Measurements from ENCODE around the gene PCED1B. TPM values are rescaled to one million over a fixed set of nuclear protein-coding genes. Genes with fewer than 3 reads are reported as not detected.

Gene PCED1B
- total and polyA plus RNA-seq, 2 experiments from 2014 or later, result 5.1 to 6.6 TPM

GRCh38 chr12:47110718-47111391 is 31.4 kb downstream of the PCED1B start:
- no peaks in the 10 kb centered on the region for H3K4me1 ChIP-seq (ENCODE audit: insufficient read depth)
- Mint-ChIP-seq H3K27me3 (ENCODE audit: insufficient read depth, low read depth, poor library complexity) (peaks cover 4% of the 10 kb centered on the region), H3K4me1 (no peaks in the 10 kb centered on the region), H3K36me3 (ENCODE audit: low read depth) (no peaks in the 10 kb centered on the region), H3K4me3 (no peak overlapping the region), H3K27ac (no peak overlapping the region), H3K9me3 (no peaks in the 10 kb centered on the region)
- no peaks in the 10 kb centered on the region for H3K36me3 ChIP-seq (ENCODE audit: insufficient read depth)
- no peaks in the 10 kb centered on the region for H3F3A ChIP-seq (replicated peaks; ENCODE audit: low read depth)
- no peaks in the 10 kb centered on the region for H3K79me2 ChIP-seq (replicated peaks; ENCODE audit: insufficient read depth)
- H3K27ac ChIP-seq (ENCODE audit: low read depth), result no peak overlapping the region
- no peak overlapping the region for H2AFZ ChIP-seq
- no peaks in the 10 kb centered on the region for H4K20me1 ChIP-seq (replicated peaks; ENCODE audit: insufficient read depth)
- no peak overlapping the region for H3K4me3 ChIP-seq
- TF ChIP-seq ZNF331 (CRISPR knock-in tag; IDR thresholded peaks at IDR 0.05; ENCODE audit: low read depth), result no peak
- TF ChIP-seq EZH2phosphoT487 (IDR thresholded peaks at IDR 0.05; ENCODE audit: unreplicated experiment), result no peak
- no peak for TF ChIP-seq NANOG (IDR thresholded peaks at IDR 0.05; ENCODE audit: borderline replicate concordance)
- no peak for TF ChIP-seq CREB1 (CRISPR knock-in tag; IDR thresholded peaks at IDR 0.05; ENCODE audit: low read depth)
- no peak for TF ChIP-seq JUNB (IDR thresholded peaks at IDR 0.05; ENCODE audit: unreplicated experiment)
- TF ChIP-seq REST (IDR thresholded peaks at IDR 0.05; ENCODE audit: unreplicated experiment), result no peak
- TF ChIP-seq ZNF114 (CRISPR knock-in tag; IDR thresholded peaks at IDR 0.05), result no peak
- no peak for TF ChIP-seq ETS1 (IDR thresholded peaks at IDR 0.05)
- no peak for TF ChIP-seq CTCF (conservative IDR thresholded peaks at IDR 0.05; ENCODE audit: low read depth in 2 of 2)
- TF ChIP-seq ZNF462 (CRISPR knock-in tag; IDR thresholded peaks at IDR 0.05), result no peak
- no peak for TF ChIP-seq STAT1 (IDR thresholded peaks at IDR 0.05; ENCODE audit: unreplicated experiment)
- no peak for TF ChIP-seq EZH2 (IDR thresholded peaks at IDR 0.05; ENCODE audit: low read depth, unreplicated experiment)
- no peak for TF ChIP-seq POLR2AphosphoS5 (IDR thresholded peaks at IDR 0.05; ENCODE audit: low read depth)
- DNase-seq (ENCODE audit: low spot score) (no peak), ATAC-seq (no peak)
- no peak overlapping the region for H3K4me2 ChIP-seq
- no peaks in the 10 kb centered on the region for H3K27me3 ChIP-seq (ENCODE audit: insufficient read depth)
- no peaks in the 10 kb centered on the region for H3K9me2 ChIP-seq (ENCODE audit: insufficient read depth)

All from GM23338 (cell line).